Measurements from ENCODE around the gene PIK3CG. TPM values are rescaled to one million over a fixed set of nuclear protein-coding genes. Genes with fewer than 3 reads are reported as not detected.

The PIK3CG gene
- total and polyA plus RNA-seq, 10 of the 15 experiments (the other 5 are each of a cell fraction or from before 2014, with no cell fraction given): 0.79 to 7.6 (median 5.2) TPM

DNA sequence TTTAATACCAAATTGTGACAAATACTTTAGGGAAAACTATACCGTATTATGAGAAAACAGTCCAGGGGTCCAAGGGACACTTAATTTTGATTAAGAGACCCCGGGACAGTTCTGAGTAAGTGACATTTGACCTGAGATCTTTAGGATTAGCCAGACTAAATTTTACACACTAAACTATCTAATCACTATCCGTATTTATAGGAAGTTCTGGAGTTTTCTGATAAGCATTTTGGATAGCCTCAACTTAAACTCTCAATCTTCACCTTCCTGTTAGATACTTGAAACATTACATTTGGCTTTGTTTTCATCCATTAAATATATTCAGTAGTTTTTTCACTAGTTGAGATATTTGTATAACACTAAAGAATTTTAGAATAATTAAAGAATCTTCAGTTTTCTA is 5.4 kb downstream of the PIK3CG start:
- no TSS peak for BruUV-seq (replicated peaks)
- Histone ChIP-seq H3K27me3 (replicated peaks in 1 of 2; ENCODE audit: control insufficient read depth in 2 of 2, insufficient read depth in 2 of 2, low read length in 1 of 2) (no peaks in the 10 kb centered on the region), H4K20me1 (ENCODE audit: control insufficient read depth, insufficient read depth) (no peaks in the 10 kb centered on the region), H3K36me3 (ENCODE audit: control insufficient read depth in 2 of 2, insufficient read depth in 2 of 2, low read length in 1 of 2) (no peaks in the 10 kb centered on the region; a peak in 1 of 4 replicates), H3K4me1 (ENCODE audit: control insufficient read depth, insufficient read depth, low read length) (peaks cover 39% of the 10 kb centered on the region), H3K9ac (ENCODE audit: control insufficient read depth, insufficient read depth, low read length) (no peak overlapping the region), H3K4me3 (no peak overlapping the region), H2AFZ (ENCODE audit: control insufficient read depth, low read depth, low read length) (no peak overlapping the region), H3K9me3 (replicated peaks; ENCODE audit: control insufficient read depth, insufficient read depth, low read length) (no peaks in the 10 kb centered on the region; the same call in 1 of the 3 replicates), H3K79me2 (ENCODE audit: control insufficient read depth, insufficient read depth, low read length) (no peaks in the 10 kb centered on the region), H3K4me2 (ENCODE audit: control insufficient read depth, insufficient read depth) (peak overlapping the region; percentile 51), H3K27ac (ENCODE audit: control insufficient read depth, insufficient read depth) (no peak overlapping the region)
- DNase-seq (ENCODE audit: low read depth, low spot score) (no peak), ATAC-seq (no peak), FAIRE-seq (no peak)
- WGBS (ENCODE audit: insufficient coverage, insufficient replicate concordance, low lambda C conversion rate, missing lambda C conversion rate): 44% methylated on average over 3 of the region's 3 CpGs
- in situ Hi-C loops (cut with MboI): loop anchor here (10.0 kb wide), 1 partner anchor 1066 kb away; no protein-coding TSS in a partner anchor
- TF ChIP-seq ELK1 (IDR thresholded peaks at IDR 0.05; ENCODE audit: low read depth, low read length) (no peak), SPI1 (IDR thresholded peaks at IDR 0.05; ENCODE audit: borderline replicate concordance, insufficient read depth, low read depth, low read length) (no peak), MLLT1 (IDR thresholded peaks at IDR 0.05) (no peak)
- SMC1A ChIA-PET (ENCODE audit: uncharacterized antibody, unreplicated experiment): interaction anchor here (0.8 to 2.1 kb wide), 7 partner anchors 12 to 1110 kb away, joined by 3 to 10 read pairs (median 4); no protein-coding TSS in a partner anchor
- RAD21 ChIA-PET (ENCODE audit: unreplicated experiment): interaction anchor here (0.6 to 1.5 kb wide), 6 partner anchors 12 to 299 kb away, joined by 3 to 7 read pairs (median 4); partner anchors contain the start of gene HBP1
- CTCF ChIA-PET: interaction anchor here (1.5 kb wide), 1 partner anchor 21 kb away, joined by 5 read pairs; no protein-coding TSS in a partner anchor
- intact Hi-C loops (cut with micrococcal nuclease; ENCODE audit: unreplicated experiment): no loop called here
- POLR2A ChIA-PET: no interaction called here
